IPS-11a (cell line): ENCODE measurements around the gene NCOA7.
"Not testable (repeated sequence)": the region's sequence is repeated elsewhere in the genome, so short reads cannot be mapped to it uniquely, and the experiment has no call there.

Experiments
- H3K4me3 ChIP-seq: one replicate; pipeline ENCODE4 v1.5.1; 2013; ENCODE audit warnings: low read depth, low read length, control low read depth

NCOA7 gene

GRCh38 chr6:125913145-125913544, 122.4 kb downstream of the NCOA7 start:
- no peak overlapping the region for H3K4me3 ChIP-seq

- no peak overlapping the region for H3K4me3 ChIP-seq
These were observed 123.1 kb downstream of the NCOA7 start for GRCh38 chr6:125913864-125914351.

GRCh38 chr6:125918230-125918629, 127.5 kb downstream of the NCOA7 start:
- H3K4me3 ChIP-seq: no peak overlapping the region

DNA sequence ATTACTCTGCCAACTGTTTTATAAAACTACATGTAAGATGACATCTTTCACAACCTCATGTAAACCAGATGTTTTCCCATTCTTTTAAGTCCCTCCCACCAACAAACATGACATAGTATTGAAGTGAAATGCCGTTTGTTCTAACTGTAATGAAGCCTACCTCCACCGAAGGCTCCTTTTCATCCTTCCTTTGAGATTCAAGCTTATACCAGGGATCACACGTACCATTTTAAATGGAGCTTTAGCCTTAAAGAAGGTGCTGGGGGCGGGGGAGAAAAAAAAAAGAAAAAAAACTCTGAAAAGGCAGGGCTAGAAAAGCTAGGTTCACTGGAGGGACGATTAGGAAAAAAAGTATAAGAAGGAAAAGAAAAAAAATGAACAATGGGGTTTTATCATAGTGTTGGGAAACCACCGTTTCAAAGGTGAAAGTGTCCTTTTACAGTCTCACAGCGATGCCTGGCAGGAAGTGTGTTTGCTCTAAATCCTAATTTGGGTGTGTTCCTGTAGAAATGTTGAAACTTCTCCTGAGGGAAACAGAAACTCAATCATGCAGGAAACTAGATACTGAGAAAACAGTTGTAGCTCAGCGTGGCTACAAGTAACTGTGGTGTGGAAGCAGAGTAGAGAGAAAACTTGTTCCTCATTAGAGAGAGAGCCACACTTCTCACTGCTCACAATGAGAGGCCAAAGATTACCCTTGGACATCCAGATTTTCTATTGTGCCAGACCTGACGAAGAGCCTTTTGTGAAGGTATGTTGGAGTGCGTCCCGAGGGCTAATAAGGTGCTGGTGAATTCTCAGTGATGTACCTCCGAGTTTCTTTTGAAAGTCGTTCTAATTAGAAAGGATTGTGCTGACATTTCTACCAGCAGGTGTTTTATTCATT, 128.2 kb downstream of the NCOA7 start:
- H3K4me3 ChIP-seq: no peak overlapping the region

DNA sequence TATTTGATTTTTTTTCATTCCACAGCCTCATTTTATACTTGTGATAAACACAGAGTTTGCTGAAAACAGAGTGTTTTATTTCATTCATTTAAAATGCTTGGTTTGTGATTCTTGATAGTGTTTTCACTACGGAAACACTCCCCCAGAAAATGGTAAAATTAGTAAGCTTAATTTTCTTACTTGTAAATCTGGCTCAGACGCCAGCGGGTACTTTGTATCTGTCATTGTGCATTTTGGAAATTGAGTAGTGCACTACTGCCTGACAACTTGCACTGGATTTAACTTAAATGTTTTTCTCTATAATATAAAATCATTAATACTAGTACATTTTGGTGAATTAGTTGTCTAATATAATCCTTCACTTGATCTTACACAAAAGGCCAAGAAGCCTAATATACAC, 128.9 kb downstream of the NCOA7 start:
- H3K4me3 ChIP-seq: no peak overlapping the region

- no peak overlapping the region for H3K4me3 ChIP-seq
These were observed 131.6 kb downstream of the NCOA7 start for GRCh38 chr6:125922322-125922860.

DNA sequence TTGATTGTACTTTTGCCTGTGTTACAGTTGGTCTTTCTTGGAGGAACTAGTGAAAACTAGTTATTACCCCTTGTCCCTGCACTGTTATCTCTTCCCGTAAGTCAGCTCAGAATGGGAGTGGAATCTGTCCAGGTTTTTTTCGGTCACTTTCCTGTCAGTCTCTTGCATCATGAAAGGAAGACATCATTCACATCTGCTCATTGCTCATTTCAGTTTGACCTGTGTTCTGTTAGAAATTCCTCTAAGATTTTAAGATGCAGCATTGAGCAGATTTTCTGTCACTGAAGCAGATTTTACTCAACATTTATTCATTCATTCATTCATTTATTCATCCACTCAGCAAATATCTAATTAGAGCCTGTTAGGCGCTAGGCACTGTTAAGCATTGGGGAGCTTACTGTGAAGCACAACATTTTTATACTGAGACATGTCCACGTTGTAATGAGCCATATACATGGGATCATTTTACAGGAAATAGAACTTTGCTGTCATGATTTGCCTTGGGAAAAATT, 132.7 kb downstream of the NCOA7 start:
- H3K4me3 ChIP-seq: no peak overlapping the region

DNA sequence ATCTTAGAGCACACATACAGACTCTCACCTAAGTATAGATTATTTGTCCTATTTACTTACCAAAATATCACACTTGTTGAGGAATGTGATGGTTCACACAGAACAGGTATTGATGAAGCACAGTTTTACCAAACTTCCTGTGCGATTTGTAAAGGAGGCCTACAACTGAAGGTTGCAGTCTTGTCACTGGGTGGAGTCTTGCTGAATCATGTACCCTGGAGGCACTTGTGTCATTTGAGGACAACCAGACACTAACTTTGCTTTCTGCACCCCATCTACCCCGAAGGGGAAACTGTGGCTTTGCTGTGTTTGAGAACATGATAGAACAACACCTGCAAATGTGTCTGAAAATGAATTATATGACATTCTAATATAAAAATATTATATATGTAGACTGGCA, 133.4 kb downstream of the NCOA7 start:
- H3K4me3 ChIP-seq: no peak overlapping the region

GRCh38 chr6:125924697-125925358, 134.1 kb downstream of the NCOA7 start:
- H3K4me3 ChIP-seq: no peak overlapping the region

DNA sequence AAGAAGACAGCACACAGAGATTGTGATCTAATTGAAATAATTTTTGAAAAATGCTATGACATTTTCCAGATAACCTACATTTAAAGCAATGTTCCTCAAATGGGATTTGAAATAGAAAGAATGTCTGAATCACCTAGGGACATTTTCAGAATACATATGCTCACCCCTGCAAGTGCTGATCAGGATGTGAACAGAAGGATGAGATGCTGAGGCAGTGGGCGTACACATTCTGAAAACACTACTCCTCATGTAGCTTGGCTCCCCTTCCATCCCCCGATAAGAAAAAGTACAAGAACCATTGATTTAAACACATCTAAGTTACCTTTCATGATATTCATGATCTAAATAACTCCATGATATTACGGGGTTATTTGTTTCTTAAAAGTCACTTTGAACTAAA, 136.0 kb downstream of the NCOA7 start:
- H3K4me3 ChIP-seq: no peak overlapping the region

- no peak overlapping the region for H3K4me3 ChIP-seq
These were observed 137.0 kb downstream of the NCOA7 start for GRCh38 chr6:125927761-125928160.

DNA sequence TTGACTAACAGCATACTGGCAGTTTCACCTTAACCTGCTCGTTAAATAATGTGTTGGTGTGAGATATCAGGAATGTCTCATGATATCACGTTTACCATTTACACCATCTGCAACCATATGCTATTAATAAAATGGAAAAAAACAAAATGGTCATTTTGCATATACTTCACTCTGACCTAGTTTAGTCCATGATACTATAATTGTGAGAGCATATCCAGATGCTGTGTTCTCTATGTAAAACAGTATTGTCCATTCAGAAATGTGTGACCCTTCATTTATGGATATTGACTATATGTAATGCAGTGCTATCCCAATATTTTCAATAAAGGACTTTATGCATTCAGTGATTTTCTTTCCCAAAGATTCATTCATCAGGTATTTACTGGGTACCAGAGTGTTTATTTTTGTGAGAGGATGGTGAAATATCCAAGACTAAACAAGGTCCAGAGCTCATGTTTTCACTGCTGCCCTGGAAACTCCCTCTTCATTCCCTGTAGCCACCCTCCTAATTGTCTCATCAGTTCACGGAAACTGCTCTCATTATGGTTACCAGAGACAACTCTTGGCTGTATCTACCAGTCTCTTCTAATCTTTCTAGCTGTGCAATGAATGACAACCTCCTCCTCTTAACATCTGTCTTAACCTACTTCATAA, 140.1 kb downstream of the NCOA7 start:
- H3K4me3 ChIP-seq: no peak overlapping the region

- H3K4me3 ChIP-seq: no peak overlapping the region
These were observed 141.1 kb downstream of the NCOA7 start for GRCh38 chr6:125931733-125932450.

GRCh38 chr6:125932451-125932795, 141.7 kb downstream of the NCOA7 start:
- no peak overlapping the region for H3K4me3 ChIP-seq

DNA sequence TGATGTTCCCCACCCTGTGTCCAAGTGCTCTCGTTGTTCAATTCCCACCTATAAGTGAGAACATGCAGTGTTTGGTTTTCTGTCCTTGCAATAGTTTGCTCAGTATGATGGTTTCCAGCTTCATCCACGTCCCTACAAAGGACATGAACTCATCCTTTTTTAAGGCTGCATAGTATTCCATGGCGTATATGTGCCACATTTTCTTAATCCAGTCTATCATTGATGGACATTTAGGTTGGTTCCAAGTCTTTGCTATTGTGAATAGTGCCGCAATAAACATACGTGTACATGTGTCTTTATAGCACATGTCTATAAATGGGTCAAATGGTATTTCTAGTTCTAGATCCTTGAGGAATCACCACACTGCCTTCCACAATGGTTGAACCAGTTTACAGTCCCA, 144.8 kb downstream of the NCOA7 start:
- H3K4me3 ChIP-seq: not testable (repeated sequence)

- no peak overlapping the region for H3K4me3 ChIP-seq
These were observed 148.3 kb downstream of the NCOA7 start for GRCh38 chr6:125939026-125939425.

- no peak overlapping the region for H3K4me3 ChIP-seq
These were observed 149.0 kb downstream of the NCOA7 start for GRCh38 chr6:125939791-125940190.

DNA sequence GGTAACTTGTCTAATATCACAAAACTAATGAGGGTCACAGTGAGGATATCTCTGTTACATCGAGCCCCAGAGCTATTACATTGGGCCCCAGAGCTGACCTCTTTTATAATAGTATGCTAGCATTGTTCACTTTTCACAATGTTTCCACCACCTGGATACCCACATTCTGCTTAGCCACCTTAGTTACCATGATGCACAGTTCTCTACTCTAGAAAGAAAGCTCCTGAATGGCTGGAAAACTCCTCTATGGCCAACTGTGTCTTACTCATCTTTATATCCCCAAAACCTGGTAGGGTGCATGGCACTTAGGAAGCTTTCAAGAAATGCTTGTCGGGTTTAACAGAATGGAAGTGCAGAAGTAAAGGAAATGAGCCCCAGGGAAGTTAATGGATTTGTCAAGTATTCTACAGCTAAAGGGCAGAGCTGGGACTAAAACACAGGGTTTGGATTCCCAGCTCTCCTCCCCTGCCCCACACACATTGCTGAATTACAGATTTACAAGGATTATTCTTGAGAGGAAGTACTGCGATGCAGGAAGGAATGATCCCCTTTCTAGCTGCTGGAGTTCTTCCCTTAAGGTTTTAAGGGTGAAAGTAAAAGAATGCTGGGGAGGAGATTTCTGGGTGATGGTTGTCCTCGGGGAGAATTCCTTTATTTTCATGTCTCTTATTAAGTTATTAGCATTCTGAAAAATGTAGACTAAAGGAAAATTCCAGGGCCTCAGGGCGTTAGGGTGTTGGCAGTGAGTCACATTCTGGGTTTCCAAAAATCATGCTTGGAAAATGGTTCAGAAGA, 149.7 kb downstream of the NCOA7 start:
- H3K4me3 ChIP-seq: no peak overlapping the region

DNA sequence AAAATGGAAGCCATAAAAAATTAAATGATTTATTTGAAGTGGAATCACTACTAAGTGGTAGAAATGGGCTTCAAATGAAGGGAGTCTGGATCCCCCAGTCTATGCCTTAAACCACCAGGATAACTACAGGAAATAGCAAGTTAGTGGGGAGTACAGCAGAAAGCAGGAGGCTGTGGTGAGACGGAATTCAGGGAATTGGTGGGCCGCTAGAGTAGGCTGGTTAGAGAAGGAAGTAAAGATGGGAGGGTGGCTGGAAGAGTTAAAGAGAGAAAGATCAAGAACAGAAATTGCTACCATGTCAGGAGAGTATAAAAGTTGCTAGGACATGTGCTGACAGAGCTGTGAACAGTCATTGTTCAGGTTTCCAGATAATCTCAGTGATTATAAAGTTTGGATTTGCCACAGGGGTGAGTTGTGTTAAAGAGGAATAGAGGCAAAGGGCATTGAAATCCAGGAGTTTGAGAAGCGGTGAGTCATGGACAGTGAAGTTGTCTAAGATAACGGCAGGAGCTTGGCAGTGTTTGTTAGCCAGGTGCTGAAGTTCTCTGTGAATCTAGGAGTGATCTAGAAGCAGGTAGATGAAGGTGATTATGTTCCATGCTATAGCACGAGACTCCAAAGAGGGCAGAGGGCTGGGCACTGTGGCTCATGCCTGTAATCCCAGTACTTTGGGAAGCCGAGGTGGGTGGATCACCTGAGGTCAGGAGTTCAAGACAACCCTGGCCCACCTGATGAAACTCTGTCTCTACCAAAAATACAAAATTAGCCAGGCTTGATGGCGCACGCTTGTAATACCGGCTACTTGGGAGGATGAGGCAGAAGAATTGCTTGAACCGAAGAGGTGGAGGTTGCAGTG, 152.1 kb downstream of the NCOA7 start:
- H3K4me3 ChIP-seq: no peak overlapping the region
